ENCODE results near the gene GIPC2. TPM values are rescaled to one million over a fixed set of nuclear protein-coding genes. Genes with fewer than 3 reads are reported as not detected.
"Not testable (repeated sequence)": the region's sequence is repeated elsewhere in the genome, so short reads cannot be mapped to it uniquely, and the experiment has no call there.

GIPC2 gene
- total RNA-seq, 1 experiment from 2014 or later: 0.07 TPM

DNA sequence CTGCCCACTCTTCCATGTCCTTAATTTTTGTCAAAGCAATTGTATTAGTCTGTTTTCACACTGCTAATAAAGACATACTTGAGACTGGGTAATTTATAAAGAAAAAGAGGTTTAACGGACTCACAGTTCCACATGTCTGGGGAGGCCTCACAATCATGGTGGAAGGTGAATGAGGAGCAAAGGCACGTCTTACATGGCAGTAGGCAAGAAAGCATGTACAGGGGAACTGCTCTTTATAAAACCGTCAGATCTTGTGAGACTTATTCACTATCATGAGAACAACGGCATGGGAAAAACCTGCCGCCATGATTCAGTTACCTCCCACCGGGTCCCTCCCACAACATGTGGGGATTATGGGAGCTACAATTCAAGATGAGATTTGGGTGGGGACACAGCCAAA is 74.7 kb downstream of the GIPC2 start:
- H2AFZ ChIP-seq (ENCODE audit: low read depth, low read length, poor library complexity, severe bottlenecking); RAD21 ChIA-PET (ENCODE audit: low non-redundant PET in 1 of 2, low total read pairs in 2 of 2, uncharacterized antibody in 2 of 2, unreplicated experiment in 2 of 2); BruUV-seq (replicated peaks); H3K27ac ChIP-seq (ENCODE audit: low read depth, low read length); H3K4me2 ChIP-seq (ENCODE audit: low read length); H3K9me3 ChIP-seq (ENCODE audit: control insufficient read depth in 1 of 2, insufficient read depth in 1 of 2, low read depth in 1 of 2, low read length in 2 of 2); H3K4me3 ChIP-seq (replicated peaks in 1 of 2; ENCODE audit: low read depth in 1 of 2, low read length in 2 of 2); H3K36me3 ChIP-seq (ENCODE audit: control insufficient read depth in 1 of 2, insufficient read depth in 2 of 2, low read length in 2 of 2); H3K9ac ChIP-seq (ENCODE audit: low read length); DNase-seq (ENCODE audit: low read depth, low spot score); ATAC-seq; H3K27me3 ChIP-seq (ENCODE audit: insufficient read depth, low read length); CTCF ChIA-PET; intact Hi-C loops (cut with micrococcal nuclease); H4K20me1 ChIP-seq (ENCODE audit: insufficient read depth); H3K79me2 ChIP-seq (ENCODE audit: insufficient read depth, low read length); H3K4me1 ChIP-seq (ENCODE audit: control insufficient read depth in 1 of 2, insufficient read depth in 2 of 2, low read length in 2 of 2); POLR2A ChIA-PET; H3K9me2 ChIP-seq (ENCODE audit: insufficient read depth): not testable (repeated sequence)

DNA sequence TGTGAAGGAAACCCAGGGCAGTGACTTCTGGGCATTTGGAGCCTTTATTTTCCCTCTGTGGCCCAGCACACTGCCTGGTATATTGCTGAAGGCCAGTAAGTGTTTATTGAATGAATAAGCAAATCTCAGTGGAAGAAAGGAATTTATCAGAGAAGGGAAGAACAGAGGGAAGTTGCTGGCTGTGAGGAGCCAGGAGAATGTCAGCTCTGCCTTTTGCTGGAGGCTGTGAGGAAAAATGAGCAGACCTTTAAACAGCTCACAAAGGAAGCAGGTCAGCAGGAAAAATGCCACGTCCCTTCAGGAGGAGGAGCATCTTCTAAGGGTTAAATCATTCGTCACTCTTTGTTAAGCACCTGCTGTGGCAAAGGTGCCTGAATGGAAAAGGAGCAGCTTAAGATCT is 75.9 kb downstream of the GIPC2 start:
- POLR2A ChIA-PET: no interaction called here
- no TSS peak for BruUV-seq (replicated peaks)

More for the DNA sequence above, 75.9 kb downstream of the GIPC2 start:
- TF ChIP-seq, protein P1, sequence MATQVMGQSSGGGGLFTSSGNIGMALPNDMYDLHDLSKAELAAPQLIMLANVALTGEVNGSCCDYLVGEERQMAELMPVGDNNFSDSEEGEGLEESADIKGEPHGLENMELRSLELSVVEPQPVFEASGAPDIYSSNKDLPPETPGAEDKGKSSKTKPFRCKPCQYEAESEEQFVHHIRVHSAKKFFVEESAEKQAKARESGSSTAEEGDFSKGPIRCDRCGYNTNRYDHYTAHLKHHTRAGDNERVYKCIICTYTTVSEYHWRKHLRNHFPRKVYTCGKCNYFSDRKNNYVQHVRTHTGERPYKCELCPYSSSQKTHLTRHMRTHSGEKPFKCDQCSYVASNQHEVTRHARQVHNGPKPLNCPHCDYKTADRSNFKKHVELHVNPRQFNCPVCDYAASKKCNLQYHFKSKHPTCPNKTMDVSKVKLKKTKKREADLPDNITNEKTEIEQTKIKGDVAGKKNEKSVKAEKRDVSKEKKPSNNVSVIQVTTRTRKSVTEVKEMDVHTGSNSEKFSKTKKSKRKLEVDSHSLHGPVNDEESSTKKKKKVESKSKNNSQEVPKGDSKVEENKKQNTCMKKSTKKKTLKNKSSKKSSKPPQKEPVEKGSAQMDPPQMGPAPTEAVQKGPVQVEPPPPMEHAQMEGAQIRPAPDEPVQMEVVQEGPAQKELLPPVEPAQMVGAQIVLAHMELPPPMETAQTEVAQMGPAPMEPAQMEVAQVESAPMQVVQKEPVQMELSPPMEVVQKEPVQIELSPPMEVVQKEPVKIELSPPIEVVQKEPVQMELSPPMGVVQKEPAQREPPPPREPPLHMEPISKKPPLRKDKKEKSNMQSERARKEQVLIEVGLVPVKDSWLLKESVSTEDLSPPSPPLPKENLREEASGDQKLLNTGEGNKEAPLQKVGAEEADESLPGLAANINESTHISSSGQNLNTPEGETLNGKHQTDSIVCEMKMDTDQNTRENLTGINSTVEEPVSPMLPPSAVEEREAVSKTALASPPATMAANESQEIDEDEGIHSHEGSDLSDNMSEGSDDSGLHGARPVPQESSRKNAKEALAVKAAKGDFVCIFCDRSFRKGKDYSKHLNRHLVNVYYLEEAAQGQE (IDR thresholded peaks at IDR 0.05; ENCODE audit: low read depth): no peak
- TF ChIP-seq CBX3 (IDR thresholded peaks at IDR 0.05; ENCODE audit: low read depth) (no peak), TCF7L2 (IDR thresholded peaks at IDR 0.05; ENCODE audit: borderline replicate concordance, extremely low read depth, insufficient read depth, insufficient read length) (no peak), POLR2A (IDR thresholded peaks at IDR 0.05; ENCODE audit: borderline replicate concordance, extremely low read depth, insufficient read depth, insufficient read length) (no peak), POLR2AphosphoS5 (IDR thresholded peaks at IDR 0.05; ENCODE audit: low read depth, low read length) (no peak), ZFX (IDR thresholded peaks at IDR 0.05) (no peak), ELF1 (IDR thresholded peaks at IDR 0.05; ENCODE audit: borderline replicate concordance, low read depth) (no peak), SIN3A (IDR thresholded peaks at IDR 0.05; ENCODE audit: low read depth) (no peak), SP1 (IDR thresholded peaks at IDR 0.05; ENCODE audit: low read depth) (no peak), EZH2phosphoT487 (IDR thresholded peaks at IDR 0.05; ENCODE audit: borderline replicate concordance) (no peak), JUND (IDR thresholded peaks at IDR 0.05) (no peak), ZNF274 (IDR thresholded peaks at IDR 0.05; ENCODE audit: low read depth, low read length) (no peak), CEBPB (IDR thresholded peaks at IDR 0.05; ENCODE audit: low read depth) (no peak), FOSL1 (IDR thresholded peaks at IDR 0.05; ENCODE audit: low read depth) (no peak)
- TF ChIP-seq, protein P2, sequence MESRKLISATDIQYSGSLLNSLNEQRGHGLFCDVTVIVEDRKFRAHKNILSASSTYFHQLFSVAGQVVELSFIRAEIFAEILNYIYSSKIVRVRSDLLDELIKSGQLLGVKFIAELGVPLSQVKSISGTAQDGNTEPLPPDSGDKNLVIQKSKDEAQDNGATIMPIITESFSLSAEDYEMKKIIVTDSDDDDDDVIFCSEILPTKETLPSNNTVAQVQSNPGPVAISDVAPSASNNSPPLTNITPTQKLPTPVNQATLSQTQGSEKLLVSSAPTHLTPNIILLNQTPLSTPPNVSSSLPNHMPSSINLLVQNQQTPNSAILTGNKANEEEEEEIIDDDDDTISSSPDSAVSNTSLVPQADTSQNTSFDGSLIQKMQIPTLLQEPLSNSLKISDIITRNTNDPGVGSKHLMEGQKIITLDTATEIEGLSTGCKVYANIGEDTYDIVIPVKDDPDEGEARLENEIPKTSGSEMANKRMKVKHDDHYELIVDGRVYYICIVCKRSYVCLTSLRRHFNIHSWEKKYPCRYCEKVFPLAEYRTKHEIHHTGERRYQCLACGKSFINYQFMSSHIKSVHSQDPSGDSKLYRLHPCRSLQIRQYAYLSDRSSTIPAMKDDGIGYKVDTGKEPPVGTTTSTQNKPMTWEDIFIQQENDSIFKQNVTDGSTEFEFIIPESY (IDR thresholded peaks at IDR 0.05; ENCODE audit: extremely low read depth, insufficient replicate concordance, low read length): no peak
- TF ChIP-seq, protein P3, sequence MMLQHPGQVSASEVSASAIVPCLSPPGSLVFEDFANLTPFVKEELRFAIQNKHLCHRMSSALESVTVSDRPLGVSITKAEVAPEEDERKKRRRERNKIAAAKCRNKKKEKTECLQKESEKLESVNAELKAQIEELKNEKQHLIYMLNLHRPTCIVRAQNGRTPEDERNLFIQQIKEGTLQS (IDR thresholded peaks at IDR 0.05): no peak
- no peak overlapping the region for H2AFZ ChIP-seq (ENCODE audit: low read depth, low read length, poor library complexity, severe bottlenecking)
- no peaks in the 10 kb centered on the region for H3K9me3 ChIP-seq (ENCODE audit: control insufficient read depth in 1 of 2, insufficient read depth in 1 of 2, low read depth in 1 of 2, low read length in 2 of 2)
- DNase-seq (ENCODE audit: low read depth, low spot score): no peak
- intact Hi-C loops (cut with micrococcal nuclease): no loop called here
- H4K20me1 ChIP-seq (ENCODE audit: insufficient read depth): no peaks in the 10 kb centered on the region
- no peak overlapping the region for H3K4me3 ChIP-seq (replicated peaks in 1 of 2; ENCODE audit: low read depth in 1 of 2, low read length in 2 of 2)
- H3K27me3 ChIP-seq (ENCODE audit: insufficient read depth, low read length): no peaks in the 10 kb centered on the region
- no peaks in the 10 kb centered on the region for H3K9me2 ChIP-seq (ENCODE audit: insufficient read depth)
- no peaks in the 10 kb centered on the region for H3K4me1 ChIP-seq (ENCODE audit: control insufficient read depth in 1 of 2, insufficient read depth in 2 of 2, low read length in 2 of 2)
- RAD21 ChIA-PET (ENCODE audit: low non-redundant PET in 1 of 2, low total read pairs in 2 of 2, uncharacterized antibody in 2 of 2, unreplicated experiment in 2 of 2): no interaction called here
- no peaks in the 10 kb centered on the region for H3K36me3 ChIP-seq (ENCODE audit: control insufficient read depth in 1 of 2, insufficient read depth in 2 of 2, low read length in 2 of 2)
- no peak overlapping the region for H3K4me2 ChIP-seq (ENCODE audit: low read length)
- no peaks in the 10 kb centered on the region for H3K79me2 ChIP-seq (ENCODE audit: insufficient read depth, low read length)
- H3K27ac ChIP-seq (ENCODE audit: low read depth, low read length): no peak overlapping the region
- no peak overlapping the region for H3K9ac ChIP-seq (ENCODE audit: low read length)
- CTCF ChIA-PET: interaction anchor here (0.6 kb wide), 1 partner anchor 496 kb away, joined by 3 read pairs; no protein-coding TSS in a partner anchor
- no peak for ATAC-seq

Measured in HCT116 (cell line).